Heart left ventricle (tissue), 16 donors: ENCODE data around the gene CFP. TPM values are rescaled to one million over a fixed set of nuclear protein-coding genes. Genes with fewer than 3 reads are reported as not detected.

ENCODE experiments used
- ATAC-seq, 4 donors: fragments of 200-7000 bp; cut with Tn5 transposase; one replicate each; pipeline ENCODE4 v1.9.1; 2020 to 2022; ENCODE audit warnings: moderate library complexity in 4 of 4, mild to moderate bottlenecking in 3 of 4, moderate number of reproducible peaks in 1 of 4
- DNase-seq, 5 donors: peaks; one replicate each; pipeline ENCODE4 v3.0.0-alpha.2; 2020
- H3K27ac ChIP-seq, 12 donors: fragments of 200-600 bp; sonication (generic) in 4 of 12; one replicate each; pipeline versions ENCODE4 v1.5.0 to v1.8.0; 2016 to 2022; ENCODE audit warnings: mild to moderate bottlenecking in 2 of 12
- H3K27me3 ChIP-seq, 9 donors: fragments of 200-600 bp; sonication (generic) in 2 of 9; one replicate each; pipeline versions ENCODE4 v1.5.1 to v1.8.0; 2016 to 2022; ENCODE audit warnings: mild to moderate bottlenecking in 3 of 9
- H3K36me3 ChIP-seq, 9 donors: fragments of 200-600 bp; sonication (generic) in 2 of 9; one replicate each; pipeline versions ENCODE4 v1.5.0 to v1.8.0; 2018 to 2022; ENCODE audit warnings: mild to moderate bottlenecking in 2 of 9
- H3K4me1 ChIP-seq, 12 donors: fragments of 200-600 bp; sonication (generic) in 4 of 12; one replicate each; pipeline versions ENCODE4 v1.5.0 to v1.8.0; 2016 to 2022; ENCODE audit warnings: mild to moderate bottlenecking in 3 of 12
- H3K4me3 ChIP-seq, 12 donors: fragments of 200-600 bp; sonication (generic) in 4 of 12; one replicate each; pipeline versions ENCODE4 v1.5.0 to v1.8.0; 2017 to 2022; ENCODE audit warnings: mild to moderate bottlenecking in 9 of 12, moderate library complexity in 4 of 12
- H3K9me3 ChIP-seq, 12 donors: fragments of 200-600 bp; sonication (generic) in 4 of 12; one replicate each; pipeline versions ENCODE4 v1.5.0 to v1.8.0; 2016 to 2022; ENCODE audit warnings: mild to moderate bottlenecking in 1 of 12
- CTCF ChIP-seq, 12 donors: fragments of 200-600 bp; sonication (generic) in 4 of 12; IDR thresholded peaks; one replicate each; pipeline versions ENCODE4 v1.5.0 to v1.8.0; 2018 to 2022; ENCODE audit warnings: antibody characterized with exemption in 12 of 12, mild to moderate bottlenecking in 5 of 12
- POLR2A ChIP-seq, 2 donors: fragments of 450-650 bp; IDR thresholded peaks; one replicate each; pipeline ENCODE4 v1.6.1; 2017; ENCODE audit warnings: antibody characterized with exemption in 2 of 2, mild to moderate bottlenecking in 2 of 2, moderate library complexity in 2 of 2
- WGBS, 4 donors: extraction: QIAGEN DNeasy Blood & Tissue Kit in 2 of 4; methylation state at CpG; one replicate each; pipeline versions ENCODE4 v1.1.5 to v1.1.7; 2013 to 2018; 5-methylcytosine and 5-hydroxymethylcytosine counted together
- intact Hi-C, 10 donors: fragments of 100-400 bp; cut with DNase I; formaldehyde crosslinking; loops; one replicate each; pipeline versions ENCODE4 v1.11.1 to v1.14.2; 2022
- polyA plus RNA-seq, 2 donors: library from polyadenylated mRNA; stranded (reverse); fragments of 200-250 nt; gene quantifications; one replicate each; pipeline ENCODE4 v1.2.3, GENCODE V29; 2013
- total RNA-seq, 9 donors: library from RNA; depleted of rRNA in 2 of 9; stranded (reverse); fragments of >200 nt in 2 of 9; fragmentation: NEBNext Ultra II Directional in 3 of 9; extraction: Animal tissue kit (Norgen Biotek cat#: 25700) in 3 of 9; gene quantifications; one replicate each; pipeline versions ENCODE4 v1.1.0 to v1.2.4, GENCODE V29; 2016 to 2023
- donor health status: ischemic (EF 13 %, LVEDD 7.1; RV severe dilation, severe dysfunction).
- donor health status: healthy with polysubstance abuse.
- donor health status: DM: no; HTN: yes; CAD: no.
- donor health status: DM: no; HTN: no; CAD: no.
- donor health status: ischemic (EF 25% LVEDD 6.9; RV normal size, moderate dysfunction).
- donor health status: ischemic (EF 25% LVEDD 5.7; RV mildly dilated, moderate dysfunction).
- donor health status: healthy.
- donor health status: DM: yes; HTN: yes; CAD: no.
- donor health status: ischemic (EF 35%, LVEDD 5.7; RV mildly dilated, moderate dysfunction).
- donor health status: nonischemic (EF 11% LVEDD 7.7; RV severe dilation, severe dysfunction).
- donor health status: DM: yes; HTN: yes; CAD: no.
- donor health status: PGD.
- donor health status: ischemic (EF 29% LVEDD 5.4; RV normal size, mild dysfunction).
- donor health status: nonischemic (EF 23%, LVEDD 6.1; RV moderate dilation, normal function).

CFP gene
- total and polyA plus RNA-seq, 11 donors: 0.98 to 24.7 (median 1.8) TPM

GRCh38 chrX:47620303-47620685 lies 9.4 kb downstream of the CFP start:
- Histone ChIP-seq H3K4me1 (peaks cover 0 to 6% (median 0%) of the 10 kb centered on the region in 12 donors), H3K9me3 (no peaks in the 10 kb centered on the region), H3K4me3 (no peak overlapping the region), H3K36me3 (no peaks in the 10 kb centered on the region), H3K27ac (no peak overlapping the region), H3K27me3 (peaks cover 0 to 14% (median 0%) of the 10 kb centered on the region in 9 donors)
- no peak for ATAC-seq
- intact Hi-C loops: loop anchor here in 1 of 10 donors (10.0 kb wide), 1 partner anchor 55 kb away; the partner anchor contains the start of gene ARAF
- WGBS, 4 donors: 50 to 67% (median 53%) methylated on average over 9 of the region's 9 CpGs
- TF ChIP-seq CTCF (IDR thresholded peaks at IDR 0.05): no peak
- TF ChIP-seq POLR2A (IDR thresholded peaks at IDR 0.05): no peak
- no peak for DNase-seq

GRCh38 chrX:47619486-47620302 lies 10.0 kb downstream of the CFP start, which contains the start of gene SYN1:
SYN1 (minus strand) TSS chrX:47619857; CDS start chrX:47619728, 129 bp downstream.
- H3K4me3 ChIP-seq: peak within 1 kb of the TSS in 10 of 12 donors; percentile 9 to 60 (median 42)
- intact Hi-C loops: loop anchor here in 3 of 10 donors (5.0 to 10.0 kb wide), 2 partner anchors 37 to 55 kb away; partner anchors contain the start of genes ARAF (in 2 of the 3) and TIMP1 (in 1 of the 3)
- peaks cover 0 to 14% (median 0%) of the 10 kb centered on the region in 9 donors for H3K27me3 ChIP-seq
- H3K27ac ChIP-seq: no peak within 1 kb of the TSS
- H3K4me1 ChIP-seq: peaks cover 0 to 6% (median 0%) of the 10 kb centered on the region in 12 donors
- peak; percentile 79 to 90 (median 85) for DNase-seq
- H3K9me3 ChIP-seq: no peaks in the 10 kb centered on the region
- H3K36me3 ChIP-seq: no peaks in the 10 kb centered on the region
- ATAC-seq: peak; percentile 67 to 95 (median 93)
- TF ChIP-seq POLR2A (IDR thresholded peaks at IDR 0.05): no peak
- peak in 6 of 12 donors; percentile 7 to 61 (median 28) for TF ChIP-seq CTCF (IDR thresholded peaks at IDR 0.05)
- 2 to 55% (median 19%) methylated on average over 12 to 88 of the region's 88 CpGs for WGBS, 4 donors

GRCh38 chrX:47618923-47619485 lies 10.7 kb downstream of the CFP start:
- H3K27ac ChIP-seq: no peak overlapping the region
- DNase-seq: no peak
- H3K4me1 ChIP-seq: peaks cover 0 to 6% (median 0%) of the 10 kb centered on the region in 12 donors
- WGBS, 4 donors: 27 to 57% (median 43%) methylated on average over 20 to 32 of the region's 32 CpGs
- no peaks in the 10 kb centered on the region for H3K9me3 ChIP-seq
- H3K36me3 ChIP-seq: no peaks in the 10 kb centered on the region
- intact Hi-C loops: loop anchor here in 2 of 10 donors (5.0 to 10.0 kb wide), 2 partner anchors 37 to 54 kb away; partner anchors contain the start of genes ARAF (in 1 of the 2) and TIMP1 (in 1 of the 2)
- ATAC-seq: no peak
- TF ChIP-seq CTCF (IDR thresholded peaks at IDR 0.05): no peak
- no peak for TF ChIP-seq POLR2A (IDR thresholded peaks at IDR 0.05)
- peak overlapping the region in 8 of 12 donors; percentile 33 to 60 (median 46) for H3K4me3 ChIP-seq
- peaks cover 0 to 14% (median 0%) of the 10 kb centered on the region in 9 donors for H3K27me3 ChIP-seq

- TF ChIP-seq CTCF (IDR thresholded peaks at IDR 0.05) (no peak), POLR2A (IDR thresholded peaks at IDR 0.05) (no peak)
- H3K4me1 ChIP-seq: peaks cover 0 to 5% (median 0%) of the 10 kb centered on the region in 12 donors
- intact Hi-C loops: loop anchor here in 2 of 10 donors (5.0 to 10.0 kb wide), 2 partner anchors 32 to 50 kb away; partner anchors contain the start of genes ARAF (in 1 of the 2) and TIMP1 (in 1 of the 2)
- H3K9me3 ChIP-seq: no peaks in the 10 kb centered on the region
- DNase-seq: no peak
- no peak overlapping the region for H3K4me3 ChIP-seq
- no peak overlapping the region for H3K27ac ChIP-seq
- H3K36me3 ChIP-seq: no peaks in the 10 kb centered on the region
- peaks cover 0 to 5% (median 0%) of the 10 kb centered on the region in 9 donors for H3K27me3 ChIP-seq
- ATAC-seq: no peak
- 63 to 79% (median 68%) methylated on average over 5 of the region's 5 CpGs for WGBS, 4 donors
Measured at GRCh38 chrX:47614618-47615017, 15.1 kb downstream of the CFP start.
